AG08396 (cell line): Measurements from ENCODE around the gene NATD1.

Experiments used
- DNase-seq: peaks from one replicate; pipeline ENCODE4 v3.0.0; 2012; ENCODE audit warnings: low spot score, mixed read lengths

Gene NATD1

GRCh38 chr17:21275579-21276263 is 22.5 kb upstream of the NATD1 start:
- peak; percentile 98 for DNase-seq

DNA sequence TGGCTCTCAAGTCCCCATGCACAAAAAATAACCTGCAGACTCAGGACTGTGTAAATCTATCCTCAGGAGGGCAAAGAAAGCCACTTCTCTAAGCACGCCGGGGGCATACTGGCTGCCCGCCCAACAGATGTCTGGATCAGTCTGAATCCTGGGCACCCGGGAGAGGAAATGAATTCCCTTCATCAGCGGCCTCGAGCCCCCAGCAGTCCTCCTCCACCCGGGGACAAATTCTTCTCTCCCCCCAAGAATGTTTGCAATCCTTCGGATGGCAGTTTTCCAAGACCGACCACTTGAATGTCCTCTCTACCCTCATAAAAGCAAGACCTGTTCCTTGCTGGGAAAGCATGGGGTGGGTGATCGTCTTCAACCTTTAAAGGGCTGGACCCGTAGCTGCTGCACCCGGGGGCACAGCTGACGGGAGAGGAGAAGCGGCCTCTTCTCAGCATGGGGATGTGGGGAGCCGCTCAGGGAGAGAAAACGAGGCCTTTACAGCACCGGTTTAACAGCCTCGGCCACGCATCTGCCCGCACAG is 21.9 kb upstream of the NATD1 start:
- no peak for DNase-seq

- DNase-seq = no peak
Measured at GRCh38 chr17:21272881-21273792, 19.9 kb upstream of the NATD1 start.

- DNase-seq = no peak
Measured at GRCh38 chr17:21272250-21272649, 19.0 kb upstream of the NATD1 start.

- no peak for DNase-seq
Measured at GRCh38 chr17:21271454-21272183, 18.4 kb upstream of the NATD1 start.

DNA sequence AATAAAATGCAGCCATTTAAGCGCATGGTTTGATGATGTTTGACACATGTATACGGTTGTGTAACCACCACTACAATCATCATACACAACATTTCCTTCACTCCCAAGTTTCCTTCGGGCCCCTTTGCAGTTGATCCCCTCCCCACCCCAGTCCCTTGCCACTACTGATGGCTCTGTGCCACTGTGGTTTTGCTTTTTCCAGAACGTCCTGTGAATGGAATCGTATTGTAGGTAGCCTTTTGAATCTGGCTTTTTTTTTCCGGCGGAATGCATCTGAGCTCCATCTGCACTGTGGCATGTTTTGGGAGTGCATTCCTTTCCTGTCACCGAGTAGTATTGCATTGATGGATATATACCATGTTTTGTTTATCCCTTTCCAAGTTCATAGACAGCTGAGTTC is 16.2 kb upstream of the NATD1 start:
- no peak for DNase-seq

- no peak for DNase-seq
Measured at GRCh38 chr17:21268596-21269188, 15.5 kb upstream of the NATD1 start.

GRCh38 chr17:21263376-21263775 is 10.2 kb upstream of the NATD1 start:
- DNase-seq = peak; percentile 59

DNA sequence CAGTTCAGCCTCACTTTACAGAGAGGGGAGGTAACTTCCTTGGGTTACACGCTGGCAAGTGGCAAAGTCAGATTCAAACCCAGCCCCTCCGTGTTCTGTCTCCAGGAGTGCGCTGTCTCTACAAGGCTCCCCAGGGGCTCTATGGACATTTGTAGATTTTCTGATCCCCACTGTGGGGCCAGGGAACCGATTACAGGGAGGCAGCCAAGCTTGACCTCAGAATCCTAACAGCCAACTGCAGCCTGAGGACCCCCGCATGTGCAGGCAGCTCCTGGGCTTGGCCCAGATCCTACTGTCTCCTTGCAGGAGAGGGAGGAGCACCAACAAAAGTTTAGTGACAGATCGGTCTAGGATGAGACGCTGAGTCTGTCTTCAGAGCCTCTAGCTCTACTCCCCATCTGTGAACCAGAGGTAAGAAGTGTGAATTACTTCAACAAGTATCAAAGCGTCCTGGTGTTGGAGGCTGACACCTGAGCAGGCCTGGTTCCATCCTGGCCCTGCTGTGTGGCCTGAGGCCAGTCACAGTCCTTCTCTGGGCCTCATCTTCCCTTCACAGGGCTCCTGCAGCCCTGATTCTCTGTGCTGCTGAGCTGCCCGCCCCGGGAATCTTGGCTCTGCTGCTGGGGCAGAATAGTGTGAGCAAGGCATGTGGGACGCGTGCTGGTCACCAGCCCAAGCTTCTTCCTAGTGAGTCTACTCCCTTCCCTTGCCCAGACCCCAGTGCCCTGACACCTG is 9.2 kb upstream of the NATD1 start:
- no peak for DNase-seq

DNA sequence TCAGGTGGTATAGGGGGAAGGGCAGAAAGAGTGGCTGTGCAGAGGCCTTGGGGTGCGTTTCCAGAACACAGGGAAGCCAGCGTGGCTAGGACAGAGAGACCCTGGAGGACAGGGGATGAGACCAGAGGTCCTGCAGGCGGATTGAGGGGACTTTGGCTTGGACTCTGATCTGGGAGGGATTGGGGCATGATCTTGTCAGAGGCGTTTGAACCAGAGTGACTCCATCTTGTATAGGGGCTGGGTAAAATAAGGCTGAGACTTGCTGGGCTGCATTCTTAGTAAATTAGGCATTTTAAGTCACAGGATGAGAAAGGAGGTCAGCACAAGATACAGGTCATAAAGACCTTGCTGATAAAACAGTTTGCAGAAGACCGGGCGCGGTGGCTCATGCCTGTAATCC is 5.4 kb upstream of the NATD1 start:
- DNase-seq = no peak

DNA sequence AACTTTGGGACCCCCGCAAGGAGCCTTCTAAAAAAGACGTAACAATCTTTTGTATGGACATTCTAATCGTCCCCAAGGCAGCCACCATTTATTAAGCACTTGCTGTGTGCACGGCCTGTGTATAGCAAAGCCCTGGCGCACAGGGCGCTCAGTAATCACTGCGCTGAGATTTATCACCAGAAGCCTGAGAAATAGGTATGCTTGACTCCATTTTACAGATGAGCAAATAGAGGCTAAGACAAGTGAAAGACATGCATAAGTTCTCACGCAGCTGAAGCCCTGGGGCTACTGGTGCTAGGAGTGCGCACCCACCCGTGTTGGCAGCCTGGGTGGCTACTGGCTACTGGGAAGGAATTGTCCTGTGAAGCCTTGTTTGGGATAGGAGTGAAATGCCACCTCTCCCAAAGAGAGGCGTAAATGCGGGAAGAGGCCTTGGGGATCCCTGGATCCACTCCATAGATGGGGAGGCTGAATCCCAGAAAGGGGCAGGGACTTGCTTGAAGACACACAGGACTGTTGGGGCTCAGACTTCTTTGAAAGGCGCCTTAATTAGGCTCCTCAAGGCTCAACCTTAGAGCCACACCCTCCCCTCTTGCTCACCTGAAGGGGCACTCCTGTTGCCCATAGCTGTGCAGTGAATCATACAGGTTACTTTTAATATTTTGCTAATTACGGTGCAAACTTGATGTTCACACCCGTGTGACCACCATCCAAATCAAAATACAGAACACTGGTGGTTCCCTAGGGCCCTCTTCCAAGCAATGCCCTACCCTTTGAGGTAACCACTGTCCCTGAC is 634 bp upstream of the NATD1 start:
- no peak for DNase-seq

DNA sequence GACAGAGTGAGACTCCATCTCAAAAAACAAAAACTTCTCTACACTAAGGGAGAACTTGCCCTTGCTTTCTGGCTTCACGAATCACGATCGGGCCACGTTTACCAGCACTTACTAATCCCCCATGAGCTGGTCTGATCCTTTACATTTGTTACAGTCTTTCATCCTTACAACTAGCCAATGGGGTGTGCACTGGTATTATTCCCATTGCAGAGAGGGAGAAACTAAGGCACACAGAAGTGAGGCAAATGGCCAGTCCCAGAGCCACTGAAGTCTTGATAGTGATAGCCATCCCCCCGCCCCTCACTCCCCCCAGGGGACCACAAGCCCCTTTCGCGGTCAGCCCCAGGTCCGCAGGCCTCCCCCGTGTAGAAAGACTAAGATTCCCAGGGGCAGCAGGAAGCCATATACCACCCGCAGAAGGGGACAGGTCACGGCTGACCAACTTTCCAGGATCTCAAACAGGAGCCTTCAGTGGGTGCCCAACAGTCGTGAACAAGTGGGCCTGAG is 868 bp downstream of the NATD1 start:
- DNase-seq = no peak

- no peak for DNase-seq
Measured at GRCh38 chr17:21251337-21252010, 1.7 kb downstream of the NATD1 start.

DNA sequence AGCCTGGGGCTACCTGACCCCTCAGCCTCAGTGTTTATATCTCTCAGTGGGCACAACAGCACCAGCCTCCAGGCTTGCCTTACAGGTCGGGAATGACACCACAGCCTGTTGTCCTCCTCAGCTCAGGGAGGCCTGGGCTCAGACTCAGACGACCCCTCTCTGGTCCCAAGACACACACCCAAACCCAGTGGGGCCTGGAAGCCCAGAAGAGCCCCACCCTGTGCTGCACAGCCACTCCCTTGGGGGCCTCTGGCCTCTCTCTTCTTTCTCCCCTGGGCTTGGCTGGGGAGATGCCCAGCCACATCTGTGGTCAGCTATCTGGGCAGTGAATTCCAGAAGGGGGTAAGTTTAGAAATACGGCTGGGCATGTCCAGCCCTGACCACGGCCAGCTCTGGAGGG is 2.4 kb downstream of the NATD1 start:
- DNase-seq = no peak

DNA sequence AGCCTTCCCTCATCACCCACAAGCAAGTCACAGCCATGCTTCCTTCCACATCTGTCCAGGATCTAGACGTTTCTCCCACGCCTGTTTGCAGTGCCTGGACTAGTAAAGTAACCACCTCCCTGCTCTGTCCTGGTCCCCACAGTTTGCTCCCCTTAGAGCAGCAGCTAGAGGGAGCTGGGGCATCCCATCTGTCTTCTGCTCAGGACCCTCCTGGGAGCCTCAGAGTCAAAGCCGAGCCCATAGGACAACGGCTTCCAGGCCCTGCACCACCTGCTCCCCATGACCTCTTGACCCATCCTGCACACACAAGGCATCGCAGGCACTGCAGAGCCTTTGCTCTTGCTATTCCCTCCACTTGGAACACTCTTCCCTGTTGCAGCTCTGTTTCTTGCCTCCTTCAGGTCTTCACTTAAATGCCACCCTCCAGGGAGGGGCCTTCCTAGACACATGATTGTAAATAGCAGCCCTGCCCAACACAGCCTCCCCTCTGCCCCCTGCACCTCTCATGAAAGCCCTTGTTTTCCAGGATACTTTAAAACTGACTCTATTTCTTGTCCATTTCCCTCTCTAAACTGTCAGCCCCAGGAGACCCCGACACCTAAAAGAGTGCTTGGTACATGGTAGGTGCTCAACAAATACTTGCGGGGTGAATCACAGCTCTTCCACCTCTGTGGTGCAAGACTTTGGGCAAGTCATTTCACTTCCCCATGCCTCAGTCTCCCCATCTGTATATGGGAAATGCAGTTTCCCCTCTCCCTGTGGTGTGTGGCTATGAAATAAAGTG is 3.1 kb downstream of the NATD1 start:
- no peak for DNase-seq

DNA sequence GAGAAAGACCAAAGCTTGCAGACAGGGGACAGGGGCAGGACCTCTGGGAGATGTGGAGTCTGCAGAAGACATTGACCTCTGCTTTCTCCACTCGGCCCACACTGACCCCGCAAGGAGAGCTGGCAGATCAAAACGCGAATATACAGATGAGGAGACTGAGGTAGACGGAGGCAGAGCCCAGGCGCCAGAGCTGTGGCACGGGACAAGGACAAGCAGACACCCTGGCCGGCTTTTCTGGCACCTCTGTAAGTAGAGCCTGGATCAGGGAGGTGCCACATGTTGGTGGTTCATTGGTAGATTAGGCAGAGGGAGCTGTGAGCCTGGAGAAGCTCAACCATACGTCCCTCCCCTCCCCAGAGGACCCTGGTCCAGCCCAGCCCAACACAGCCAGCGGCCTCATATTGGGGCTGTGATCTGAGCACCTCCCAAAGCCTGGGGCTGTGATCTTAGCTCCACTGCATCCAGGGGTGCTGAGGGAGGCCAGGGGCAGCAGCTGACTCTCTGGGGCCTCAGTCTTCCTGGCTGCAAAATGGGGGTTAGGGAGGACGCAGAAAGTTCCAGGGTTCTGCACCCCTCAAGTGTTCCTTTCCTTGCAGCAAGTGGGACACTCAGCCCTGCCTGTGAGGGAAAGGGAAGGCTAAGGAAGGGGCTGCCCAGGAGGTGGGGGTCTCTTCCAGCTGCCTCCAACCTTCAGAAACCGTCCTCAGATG is 4.0 kb downstream of the NATD1 start:
- no peak for DNase-seq

DNA sequence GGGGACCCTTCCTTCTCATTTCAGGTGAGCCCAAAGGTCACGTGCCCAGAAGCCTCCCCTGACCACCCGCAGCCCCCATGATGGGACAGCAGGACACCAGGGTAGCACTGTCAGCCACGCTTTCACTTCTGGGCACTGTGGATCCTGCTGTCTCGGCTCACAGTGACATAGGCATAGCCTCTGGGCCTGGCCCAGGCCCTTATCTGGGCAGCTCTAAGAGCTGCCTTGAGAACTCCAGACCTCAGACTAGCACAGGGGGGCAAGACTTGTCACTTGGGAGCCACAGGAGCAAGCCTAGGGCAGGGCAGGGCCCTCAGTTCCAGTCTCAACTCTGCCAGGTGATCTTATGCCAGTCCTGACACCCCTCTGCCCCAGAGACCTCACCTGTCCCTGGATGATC is 4.7 kb downstream of the NATD1 start:
- no peak for DNase-seq

DNA sequence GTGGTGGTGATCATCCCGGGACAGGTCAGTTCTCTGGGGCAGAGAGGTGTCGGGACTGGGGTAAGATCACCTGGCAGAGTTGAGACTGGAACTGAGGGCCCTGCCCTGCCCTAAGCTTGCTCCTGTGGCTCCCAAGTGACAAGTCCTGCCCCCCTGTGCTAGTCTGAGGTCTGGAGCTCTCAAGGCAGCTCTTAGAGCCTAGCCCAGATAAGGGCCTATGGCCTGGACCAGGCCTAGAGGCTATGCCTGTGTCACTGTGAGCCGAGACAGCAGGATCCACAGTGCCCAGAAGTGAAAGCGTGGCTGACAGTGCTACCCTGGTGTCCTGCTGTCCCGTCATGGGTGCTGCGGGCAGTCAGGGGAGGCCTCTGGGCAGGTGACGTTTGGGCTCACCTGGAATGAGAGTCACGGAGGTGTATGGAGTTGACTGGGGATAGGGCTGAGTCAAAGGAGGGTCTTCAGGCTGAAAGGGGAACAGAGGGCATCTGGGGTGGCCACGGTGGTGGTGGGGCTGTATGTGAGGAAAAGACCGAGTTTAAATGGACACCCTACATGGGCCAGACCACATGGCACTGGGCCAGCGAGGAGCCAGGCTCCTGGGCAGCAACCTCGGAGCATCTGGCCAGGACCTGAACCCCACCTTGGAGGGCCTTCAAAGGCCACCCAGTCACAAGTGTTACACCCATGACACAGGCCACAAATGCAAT is 5.5 kb downstream of the NATD1 start:
- no peak for DNase-seq
